Thoracic aorta (tissue), 2 donors: Measurements from ENCODE around the gene KRT27. TPM values are rescaled to one million over a fixed set of nuclear protein-coding genes. Genes with fewer than 3 reads are reported as not detected.

Experiments
- ATAC-seq: fragments of 150-250 bp; one replicate; pipeline ENCODE4 v1.8.0; 2017; ENCODE audit warnings: low read depth; ENCODE audit not compliant: insufficient number of reproducible peaks, low FRiP score
- DNase-seq: peaks from one replicate; pipeline ENCODE4 v3.0.0-alpha.2; 2020; ENCODE audit warnings: low spot score
- H3K27ac ChIP-seq, 2 donors: fragments of 200-600 bp; sonication (generic); 1 replicate in 1 of 2; 2 replicates in 1 of 2; pipeline ENCODE4 v1.5.1; 2016; ENCODE audit warnings: mild to moderate bottlenecking in 2 of 2, moderate library complexity in 2 of 2
- H3K27me3 ChIP-seq: fragments of 200-600 bp; sonication (generic); replicated peaks from 2 replicates; pipeline ENCODE4 v1.6.0; 2016; ENCODE audit warnings: mild to moderate bottlenecking; ENCODE audit not compliant: insufficient read depth
- H3K36me3 ChIP-seq: fragments of 200-600 bp; sonication (generic); one replicate; pipeline ENCODE4 v1.5.1; 2016
- H3K4me1 ChIP-seq, 2 donors: fragments of 200-600 bp; sonication (generic); 1 replicate in 1 of 2; 2 replicates in 1 of 2; pipeline versions ENCODE4 v1.5.1 to v1.6.0; 2016; ENCODE audit warnings: low read depth in 2 of 2, mild to moderate bottlenecking in 1 of 2; ENCODE audit not compliant: control insufficient read depth in 1 of 2
- H3K4me3 ChIP-seq: fragments of 200-600 bp; sonication (generic); 2 replicates; pipeline ENCODE4 v1.5.1; 2016; ENCODE audit warnings: mild to moderate bottlenecking
- H3K9me3 ChIP-seq: fragments of 200-600 bp; sonication (generic); 2 replicates; pipeline ENCODE4 v1.5.1; 2016
- CTCF ChIP-seq: fragments of 200-600 bp; sonication (generic); IDR thresholded peaks from one replicate; pipeline ENCODE4 v1.5.1; 2019; ENCODE audit warnings: antibody characterized with exemption
- total RNA-seq, 2 donors: library from RNA; depleted of rRNA; stranded (reverse); fragments of >200 nt; gene quantifications; one replicate each; pipeline versions ENCODE4 v1.1.0 to v1.2.3, GENCODE V29; 2016

KRT27 gene
- total RNA-seq, 2 donors from 2014 or later: not detected

- DNase-seq: no peak
- no peak overlapping the region for H3K27ac ChIP-seq
- H3K27me3 ChIP-seq: no peaks in the 10 kb centered on the region
- ATAC-seq: no peak
- no peak overlapping the region for H3K4me3 ChIP-seq
- no peak for TF ChIP-seq CTCF
- no peaks in the 10 kb centered on the region for H3K36me3 ChIP-seq
- H3K4me1 ChIP-seq: peaks cover 14 to 16% of the 10 kb centered on the region in 2 donors
- H3K9me3 ChIP-seq: no peaks in the 10 kb centered on the region
Observed at GRCh38 chr17:40806131-40806530, 23.8 kb upstream of the KRT27 start.

DNA sequence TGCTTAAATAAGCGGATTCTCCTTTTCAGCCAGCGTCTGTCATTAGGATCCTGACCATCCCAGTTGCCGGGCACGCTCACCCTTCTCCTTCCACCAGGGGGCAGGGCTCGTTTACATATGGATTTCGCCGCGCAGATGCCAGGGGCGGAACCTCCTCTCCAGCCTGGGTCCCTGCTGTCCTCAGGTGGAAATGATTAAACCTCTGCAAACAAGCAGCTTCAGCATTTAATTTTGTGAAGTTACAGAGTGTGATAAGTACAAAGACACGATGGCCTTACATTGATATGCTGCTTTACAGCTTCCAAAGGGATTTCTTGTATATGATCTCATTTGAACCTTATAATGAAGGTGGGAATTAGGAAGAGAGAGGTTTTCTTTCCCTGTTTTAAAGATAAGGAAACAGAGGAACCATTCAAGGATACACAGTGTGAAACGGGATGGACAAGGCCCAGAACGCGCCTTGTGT lies 21.3 kb upstream of the KRT27 start:
- Histone ChIP-seq H3K4me3 (no peak overlapping the region), H3K4me1 (no peaks in the 10 kb centered on the region), H3K36me3 (no peaks in the 10 kb centered on the region), H3K27ac (no peak overlapping the region), H3K9me3 (no peaks in the 10 kb centered on the region), H3K27me3 (no peaks in the 10 kb centered on the region)
- ATAC-seq (no peak), DNase-seq (peak; percentile 28)
- peak; percentile 83 for TF ChIP-seq CTCF

- H3K27me3 ChIP-seq: no peaks in the 10 kb centered on the region
- ATAC-seq (no peak), DNase-seq (no peak)
- H3K4me3 ChIP-seq: no peak overlapping the region
- H3K9me3 ChIP-seq: no peaks in the 10 kb centered on the region
- H3K36me3 ChIP-seq: no peaks in the 10 kb centered on the region
- TF ChIP-seq CTCF: no peak
- no peaks in the 10 kb centered on the region for H3K4me1 ChIP-seq
- no peak overlapping the region for H3K27ac ChIP-seq
Observed at GRCh38 chr17:40801157-40801556, 18.8 kb upstream of the KRT27 start.

DNA sequence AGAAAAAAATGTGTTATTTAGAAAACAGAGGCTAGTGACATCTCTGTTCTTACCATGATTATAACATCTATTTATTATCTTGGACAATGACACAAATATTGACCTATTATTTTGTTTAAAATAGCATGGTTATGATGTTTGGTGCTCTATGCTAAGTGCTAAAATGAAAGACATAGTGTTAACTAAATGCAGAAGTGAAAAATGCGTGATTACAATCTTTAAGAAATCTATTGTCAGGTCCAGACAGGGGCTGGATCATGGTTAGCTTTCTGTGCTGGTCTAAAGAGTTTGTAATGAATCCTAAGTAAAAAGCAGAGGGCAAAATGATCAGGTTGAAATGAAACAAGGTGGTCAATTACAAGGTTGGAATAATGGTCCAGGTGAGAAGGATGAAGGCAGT lies 18.0 kb upstream of the KRT27 start:
- no peak overlapping the region for H3K27ac ChIP-seq
- H3K36me3 ChIP-seq: no peaks in the 10 kb centered on the region
- no peak for TF ChIP-seq CTCF
- no peaks in the 10 kb centered on the region for H3K27me3 ChIP-seq
- no peaks in the 10 kb centered on the region for H3K4me1 ChIP-seq
- no peaks in the 10 kb centered on the region for H3K9me3 ChIP-seq
- DNase-seq (no peak), ATAC-seq (no peak)
- H3K4me3 ChIP-seq: no peak overlapping the region

- no peaks in the 10 kb centered on the region for H3K36me3 ChIP-seq
- H3K9me3 ChIP-seq: no peaks in the 10 kb centered on the region
- no peak within 1 kb of the TSS for H3K4me3 ChIP-seq
- H3K27ac ChIP-seq: no peak within 1 kb of the TSS
- no peaks in the 10 kb centered on the region for H3K27me3 ChIP-seq
- H3K4me1 ChIP-seq: no peaks in the 10 kb centered on the region
- DNase-seq (no peak), ATAC-seq (no peak)
- no peak for TF ChIP-seq CTCF
Observed at GRCh38 chr17:40799859-40800258, 17.5 kb upstream of the KRT27 start, which contains the start of gene KRT28. Gene KRT28 (minus strand): TSS chr17:40799959. CDS start chr17:40799893, 66 bp downstream.
